Hepatocyte (in vitro differentiated cells): ENCODE data around the gene PKNOX1.

Experiments
- EZH2phosphoT487 ChIP-seq: fragments of 200-600 bp; sonication (generic); IDR thresholded peaks from one replicate; pipeline ENCODE4 v1.6.1; 2018; ENCODE audit warnings: antibody characterized with exemption, mild to moderate bottlenecking, low read depth, moderate library complexity; ENCODE audit not compliant: unreplicated experiment, severe bottlenecking
- TF ChIP-seq, protein P1 (sequence below): fragments of 200-600 bp; sonication (generic); IDR thresholded peaks from 2 replicates; pipeline ENCODE4 v1.5.1; 2016; ENCODE audit warnings: antibody characterized with exemption, mild to moderate bottlenecking; ENCODE audit not compliant: poor library complexity

DNA sequence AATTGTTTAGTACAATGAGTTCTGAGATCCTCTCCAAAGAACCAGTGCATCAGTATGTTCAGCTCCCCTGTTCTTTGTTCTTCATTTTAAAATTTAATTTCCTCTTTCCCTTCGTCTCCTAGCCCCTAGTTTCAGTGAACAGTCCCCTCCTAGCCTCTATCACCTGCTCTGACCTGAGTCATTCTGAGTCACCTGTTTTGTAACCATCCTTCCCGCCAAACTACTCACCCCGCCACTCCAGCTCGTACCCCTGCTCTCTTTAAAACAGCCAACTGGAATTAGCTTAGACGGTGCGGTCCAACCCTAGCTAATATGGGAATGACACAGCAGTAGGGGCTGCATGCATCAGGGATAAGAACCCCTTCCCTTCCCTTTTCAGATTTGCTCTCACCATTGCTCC, 32.1 kb upstream of the PKNOX1 start:
- TF ChIP-seq, protein P1, sequence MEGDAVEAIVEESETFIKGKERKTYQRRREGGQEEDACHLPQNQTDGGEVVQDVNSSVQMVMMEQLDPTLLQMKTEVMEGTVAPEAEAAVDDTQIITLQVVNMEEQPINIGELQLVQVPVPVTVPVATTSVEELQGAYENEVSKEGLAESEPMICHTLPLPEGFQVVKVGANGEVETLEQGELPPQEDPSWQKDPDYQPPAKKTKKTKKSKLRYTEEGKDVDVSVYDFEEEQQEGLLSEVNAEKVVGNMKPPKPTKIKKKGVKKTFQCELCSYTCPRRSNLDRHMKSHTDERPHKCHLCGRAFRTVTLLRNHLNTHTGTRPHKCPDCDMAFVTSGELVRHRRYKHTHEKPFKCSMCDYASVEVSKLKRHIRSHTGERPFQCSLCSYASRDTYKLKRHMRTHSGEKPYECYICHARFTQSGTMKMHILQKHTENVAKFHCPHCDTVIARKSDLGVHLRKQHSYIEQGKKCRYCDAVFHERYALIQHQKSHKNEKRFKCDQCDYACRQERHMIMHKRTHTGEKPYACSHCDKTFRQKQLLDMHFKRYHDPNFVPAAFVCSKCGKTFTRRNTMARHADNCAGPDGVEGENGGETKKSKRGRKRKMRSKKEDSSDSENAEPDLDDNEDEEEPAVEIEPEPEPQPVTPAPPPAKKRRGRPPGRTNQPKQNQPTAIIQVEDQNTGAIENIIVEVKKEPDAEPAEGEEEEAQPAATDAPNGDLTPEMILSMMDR: no peak
- TF ChIP-seq EZH2phosphoT487: no peak
